Pons (tissue), 1 donor: ENCODE results near the gene ACOD1.
A peak's percentile ranks its signal among the peaks of the same experiment; 100 is the strongest.
"Not testable (repeated sequence)": the region's sequence is repeated elsewhere in the genome, so short reads cannot be mapped to it uniquely, and the experiment has no call there.

Experiments used
- DNase-seq: peaks from one replicate; pipeline ENCODE4 v3.0.0-alpha.2; 2016; ENCODE audit warnings: low spot score

ACOD1 gene

DNA sequence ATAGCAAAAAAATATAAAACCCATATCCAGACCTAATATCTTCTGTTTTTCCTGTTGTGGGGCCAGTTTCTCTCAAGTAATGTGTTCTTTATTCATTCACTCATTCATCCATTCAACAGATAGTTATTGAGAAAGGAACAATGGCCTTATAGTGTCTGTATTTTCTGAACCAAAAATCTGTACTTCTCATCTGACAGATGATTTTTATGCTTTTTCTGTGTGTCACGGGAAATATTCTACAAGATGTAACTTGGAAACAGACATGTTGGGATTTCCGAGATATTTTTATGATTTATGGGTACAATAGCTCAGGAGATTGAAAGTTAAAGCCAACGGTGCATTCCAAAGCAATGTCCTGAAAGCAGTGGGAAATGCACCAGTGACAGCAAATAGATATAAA is 5.7 kb downstream of the ACOD1 start:
- DNase-seq = peak; percentile 52

- no peak for DNase-seq
These were observed 6.2 kb downstream of the ACOD1 start for GRCh38 chr13:76954538-76954937.

DNA sequence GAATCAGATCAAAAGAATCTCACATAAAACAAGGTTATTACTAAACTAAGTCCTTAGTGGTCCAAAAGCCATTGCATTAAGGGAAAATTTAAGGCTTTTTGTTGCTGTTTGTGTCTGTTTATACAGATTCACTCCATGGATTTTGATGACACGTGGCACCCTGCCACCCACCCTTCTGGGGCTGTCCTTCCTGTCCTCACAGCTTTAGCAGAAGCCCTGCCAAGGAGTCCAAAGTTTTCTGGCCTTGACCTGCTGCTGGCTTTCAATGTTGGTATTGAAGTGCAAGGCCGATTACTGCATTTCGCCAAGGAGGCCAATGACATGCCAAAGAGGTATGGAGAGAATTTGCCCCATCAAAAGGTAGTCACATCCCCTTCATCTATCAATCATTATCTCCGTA is 6.9 kb downstream of the ACOD1 start:
- no peak for DNase-seq

DNA sequence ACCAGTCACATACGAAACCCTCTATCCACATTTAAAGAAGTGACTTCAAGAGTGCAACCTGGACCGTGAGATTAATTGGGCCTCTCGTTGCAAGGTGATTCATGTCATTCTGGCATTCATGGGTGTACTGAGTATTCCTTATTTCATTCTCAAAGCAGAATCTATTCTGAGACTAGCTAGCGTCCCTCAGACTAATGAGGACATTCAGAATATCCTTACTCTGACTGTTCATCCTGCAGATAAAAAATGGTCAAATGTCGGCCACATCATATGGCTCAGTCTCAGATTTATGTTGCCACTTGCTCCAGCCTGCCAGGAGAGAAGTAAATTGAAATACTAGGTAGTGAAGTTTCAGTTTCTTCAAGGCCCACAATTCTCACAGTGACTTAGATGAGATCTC is 7.3 kb downstream of the ACOD1 start:
- DNase-seq = no peak

DNA sequence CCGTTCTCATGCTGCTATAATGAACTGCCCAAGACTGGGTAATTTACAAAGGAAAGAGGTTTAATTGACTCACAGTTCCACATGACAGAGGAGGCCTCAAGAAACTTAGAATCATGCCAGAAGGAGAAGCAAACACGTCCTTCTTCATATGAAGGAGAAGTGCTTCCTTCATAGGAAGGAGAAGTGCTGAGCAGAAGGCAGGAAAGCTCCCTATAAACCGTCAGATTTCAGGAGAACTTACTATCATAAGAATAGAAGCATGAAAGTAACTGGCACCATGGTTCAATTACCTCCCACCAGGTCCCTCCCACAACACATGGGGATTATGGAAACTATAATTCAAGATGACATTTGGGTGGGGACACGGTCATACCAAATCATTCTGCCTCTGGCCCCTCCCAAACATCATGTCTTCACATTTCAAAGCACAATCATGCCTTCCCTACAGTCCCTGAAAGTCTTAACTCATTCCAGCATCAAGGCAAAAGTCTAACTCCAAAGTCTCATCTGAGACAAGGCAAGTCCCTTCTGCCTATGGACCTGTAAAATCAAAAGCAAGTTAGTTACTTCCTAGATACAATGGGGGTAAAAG is 10.6 kb downstream of the ACOD1 start:
- DNase-seq = no peak

DNA sequence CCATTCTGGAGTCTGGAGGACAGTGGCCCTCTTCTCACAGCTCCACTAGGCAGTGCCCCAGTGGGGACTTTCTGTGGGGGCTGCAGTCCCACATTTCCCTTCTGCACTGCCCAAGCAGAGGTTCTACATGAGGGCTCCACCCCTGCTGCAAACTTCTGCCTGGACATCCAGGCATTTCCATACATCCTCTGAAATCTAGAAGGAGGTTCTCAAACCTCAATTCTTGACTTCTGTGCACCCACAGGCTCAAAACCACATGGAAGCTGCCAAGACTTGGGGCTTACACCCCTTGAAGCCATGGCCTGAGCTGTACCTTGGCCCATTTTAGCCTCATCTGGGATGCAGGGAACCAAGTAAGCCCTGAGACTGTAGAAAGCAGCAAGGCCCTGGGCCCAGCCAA is 11.4 kb downstream of the ACOD1 start:
- DNase-seq = not testable (repeated sequence)

GRCh38 chr13:76965759-76966421 is 17.6 kb downstream of the ACOD1 start:
- DNase-seq = no peak

DNA sequence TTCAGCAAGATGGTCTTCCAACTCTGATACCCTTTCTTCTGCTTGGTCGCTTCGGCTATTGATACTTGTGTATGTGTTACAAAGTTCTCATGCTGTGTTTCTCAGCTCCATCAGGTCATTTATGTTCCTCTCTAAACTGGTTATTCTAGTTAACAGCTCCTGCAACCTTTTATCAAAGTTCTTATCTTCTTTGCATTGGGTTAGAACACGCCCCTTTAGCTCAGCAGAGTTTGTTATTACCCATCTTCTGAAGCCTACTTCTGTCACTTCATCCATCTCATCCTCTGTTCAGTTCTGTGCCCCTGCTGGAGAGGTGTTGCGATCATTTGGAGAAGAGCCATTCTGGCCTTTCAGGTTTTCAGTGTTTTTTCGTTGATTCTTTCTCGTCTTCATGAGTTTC is 18.7 kb downstream of the ACOD1 start:
- no peak for DNase-seq

- DNase-seq = no peak
These were observed 19.7 kb downstream of the ACOD1 start for GRCh38 chr13:76968041-76968440.

- DNase-seq = no peak
These were observed 21.4 kb downstream of the ACOD1 start for GRCh38 chr13:76969488-76970365.

GRCh38 chr13:76971215-76971614 is 22.9 kb downstream of the ACOD1 start:
- no peak for DNase-seq

DNA sequence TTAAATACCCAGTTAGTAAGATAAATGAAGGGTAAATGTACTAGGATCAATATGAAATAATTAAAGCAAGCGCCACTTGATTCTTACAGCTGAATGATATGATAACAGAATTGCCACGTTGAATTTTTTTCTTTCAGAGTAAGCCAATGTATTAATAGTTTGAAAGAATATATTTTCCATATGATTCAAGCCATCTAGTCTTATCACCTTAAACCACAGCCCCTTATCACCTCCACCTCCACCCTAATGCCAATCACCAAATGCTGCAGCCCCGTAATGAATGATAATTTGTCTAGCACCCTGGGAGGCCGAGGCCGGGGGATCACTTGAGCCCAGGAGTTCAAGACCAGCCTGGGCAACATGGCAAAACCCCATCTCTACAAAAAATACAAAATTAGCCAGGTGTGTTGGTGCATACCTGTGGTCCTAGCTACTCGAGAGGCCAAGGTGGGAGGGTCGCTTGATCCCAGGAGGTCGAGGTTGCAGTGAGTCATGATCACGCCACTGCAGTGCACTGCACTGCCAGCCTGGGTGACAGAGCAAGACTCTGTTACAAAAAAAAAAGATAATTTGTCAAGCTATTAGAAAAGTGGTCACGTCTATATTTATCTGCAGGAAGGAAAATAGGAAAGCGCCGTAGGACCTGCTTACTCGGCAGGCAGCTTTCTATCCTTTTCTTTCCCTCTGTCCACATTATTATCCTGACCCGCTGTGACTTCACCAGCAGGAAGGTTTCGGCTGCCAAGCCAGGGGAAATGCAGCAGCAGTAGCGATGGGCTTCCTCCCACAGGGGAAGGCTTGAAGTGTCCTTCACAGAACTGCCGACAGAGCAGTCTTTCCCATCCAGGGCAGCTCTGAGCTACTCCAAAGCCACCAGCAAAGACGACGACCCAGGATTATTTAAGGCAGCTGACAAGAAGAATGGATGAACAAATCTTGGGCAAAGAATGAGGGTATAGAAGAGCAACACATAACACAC is 23.8 kb downstream of the ACOD1 start:
- DNase-seq = no peak

DNA sequence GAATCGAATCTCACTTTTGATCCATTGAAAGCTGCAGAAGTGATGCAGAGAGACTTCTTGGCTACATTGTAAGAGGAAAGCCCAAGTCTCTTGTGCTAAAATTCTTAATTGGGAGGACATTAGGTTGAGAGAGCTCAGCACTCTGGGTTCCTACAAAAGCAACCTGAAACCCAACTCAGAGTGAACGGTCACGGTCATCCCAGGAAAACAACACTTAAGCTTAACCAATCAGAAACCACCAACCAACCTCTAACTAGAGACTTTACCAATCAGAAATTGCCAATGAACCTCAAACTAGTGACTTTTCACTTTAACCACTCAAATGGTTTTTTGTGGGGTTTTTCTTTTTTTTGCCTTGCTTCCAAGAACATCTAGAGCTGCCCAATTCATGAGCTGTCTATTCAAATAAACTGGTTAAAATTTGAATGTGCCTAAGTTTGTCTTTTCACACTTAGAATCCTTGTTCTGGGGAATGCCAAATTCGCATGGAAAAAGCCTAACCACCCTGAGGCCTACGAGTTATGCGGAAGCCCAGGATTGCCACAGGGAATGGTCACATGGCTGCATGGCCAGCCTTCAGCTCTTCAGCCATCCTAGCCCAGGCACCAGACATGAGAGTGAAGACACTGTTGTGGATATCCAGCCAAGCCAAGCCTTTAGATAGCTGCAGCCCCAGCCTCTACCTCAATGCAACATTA is 25.8 kb downstream of the ACOD1 start:
- no peak for DNase-seq

- DNase-seq = no peak
These were observed 26.3 kb downstream of the ACOD1 start for GRCh38 chr13:76974618-76974975.

DNA sequence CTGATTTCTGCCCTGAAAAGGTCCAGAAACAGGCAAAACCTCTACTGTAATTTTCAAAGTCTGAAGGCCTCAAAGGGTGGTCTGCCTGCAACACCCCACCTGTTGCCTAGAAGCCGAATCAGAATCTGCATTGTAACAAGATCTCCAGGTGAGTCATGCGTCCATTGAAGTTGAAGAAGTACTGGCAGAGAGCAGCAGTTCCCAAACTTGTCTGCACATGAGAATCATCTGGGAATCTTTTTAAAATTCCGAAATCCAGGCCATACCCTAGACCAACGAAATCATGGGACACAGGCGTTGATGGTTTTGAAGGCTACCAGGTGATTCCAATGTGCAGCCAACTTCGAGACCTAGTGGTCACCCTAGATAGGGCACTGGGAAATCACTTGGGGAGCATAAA is 27.6 kb downstream of the ACOD1 start:
- no peak for DNase-seq

- no peak for DNase-seq
These were observed 28.2 kb downstream of the ACOD1 start for GRCh38 chr13:76976490-76976889.

DNA sequence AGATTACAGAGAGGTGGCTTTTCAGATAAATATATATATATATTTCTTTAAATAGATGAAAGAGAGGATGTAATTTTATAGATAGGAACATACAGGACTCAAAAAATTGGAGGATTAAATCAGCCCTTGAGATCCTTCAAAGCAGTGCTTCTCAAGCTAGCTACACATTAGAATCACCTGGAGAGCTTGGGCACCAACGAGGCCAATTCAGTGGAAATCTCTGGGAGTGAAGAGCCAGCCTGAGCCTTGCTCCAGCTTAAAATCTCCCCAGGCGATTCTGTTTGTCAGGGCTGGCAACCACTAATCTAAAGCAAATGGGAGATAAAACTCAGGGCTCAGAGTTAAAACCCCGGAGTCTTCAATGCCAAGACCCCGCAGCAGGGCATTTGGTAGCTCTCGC is 28.6 kb downstream of the ACOD1 start:
- no peak for DNase-seq

DNA sequence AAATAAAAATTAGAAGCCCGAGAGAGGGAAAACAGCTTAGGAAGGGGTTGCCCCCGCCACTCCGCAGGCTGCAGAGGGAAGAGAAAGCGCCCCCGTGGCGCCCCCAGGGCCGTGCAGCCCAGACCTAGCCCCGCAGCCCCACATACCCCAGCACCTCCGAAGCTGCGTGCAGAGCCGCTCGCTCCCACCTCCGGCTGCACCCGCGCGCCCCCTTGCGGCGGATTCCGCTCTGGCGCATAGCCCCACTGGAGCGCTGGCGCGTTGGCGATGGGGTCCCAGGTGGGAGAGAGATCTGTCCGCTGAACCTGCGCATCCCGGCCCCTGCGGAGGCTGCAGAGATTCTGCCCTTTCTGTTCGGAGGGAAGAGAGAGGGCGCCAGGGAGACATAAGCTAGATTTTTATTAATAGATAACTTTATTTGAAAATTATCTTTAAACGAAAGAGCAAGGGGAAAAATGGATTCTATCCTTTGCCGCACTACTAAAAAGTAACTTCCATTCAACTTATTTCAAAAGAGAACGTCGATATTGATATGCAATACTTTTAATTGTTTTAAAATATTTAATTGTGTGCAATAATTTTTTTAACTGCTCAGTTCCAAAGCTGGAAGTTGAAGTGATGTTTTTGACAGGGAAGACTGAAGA is 31.9 kb downstream of the ACOD1 start:
- peak; percentile 44 for DNase-seq

- DNase-seq = no peak
These were observed 33.8 kb downstream of the ACOD1 start for GRCh38 chr13:76982061-76982460.

- DNase-seq = no peak
These were observed 35.4 kb downstream of the ACOD1 start for GRCh38 chr13:76983676-76984075.

DNA sequence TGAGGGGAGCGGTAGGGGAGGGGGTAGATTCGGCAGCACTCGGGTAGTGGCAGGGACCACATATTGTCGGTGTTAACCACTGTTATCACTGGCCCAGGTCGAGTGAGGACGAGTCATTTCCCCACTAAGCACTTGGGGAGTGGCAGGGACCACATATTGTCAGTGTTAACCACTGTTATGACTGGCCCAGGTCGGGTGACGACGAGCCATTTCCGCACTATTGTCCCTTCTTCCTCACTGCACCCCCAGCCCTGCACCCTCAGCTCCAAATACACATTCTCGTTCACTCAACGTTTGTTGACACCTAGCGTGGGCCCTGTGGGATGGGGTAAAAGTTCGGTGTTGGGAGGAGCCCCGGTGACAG is 43.1 kb downstream of the ACOD1 start:
- DNase-seq = no peak
